ENCODE results near the gene SMOC1.

The SMOC1 gene, protein sequence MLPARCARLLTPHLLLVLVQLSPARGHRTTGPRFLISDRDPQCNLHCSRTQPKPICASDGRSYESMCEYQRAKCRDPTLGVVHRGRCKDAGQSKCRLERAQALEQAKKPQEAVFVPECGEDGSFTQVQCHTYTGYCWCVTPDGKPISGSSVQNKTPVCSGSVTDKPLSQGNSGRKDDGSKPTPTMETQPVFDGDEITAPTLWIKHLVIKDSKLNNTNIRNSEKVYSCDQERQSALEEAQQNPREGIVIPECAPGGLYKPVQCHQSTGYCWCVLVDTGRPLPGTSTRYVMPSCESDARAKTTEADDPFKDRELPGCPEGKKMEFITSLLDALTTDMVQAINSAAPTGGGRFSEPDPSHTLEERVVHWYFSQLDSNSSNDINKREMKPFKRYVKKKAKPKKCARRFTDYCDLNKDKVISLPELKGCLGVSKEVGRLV

GRCh38 chr14:69879175-69880043 is at the start of gene SMOC1:
Gene SMOC1, plus strand, starts transcription at chr14:69879416. Its CDS starts 263 bp downstream, at chr14:69879679.
- DNase-seq (ENCODE audit: low read depth in 2 of 2) = no peak

DNA sequence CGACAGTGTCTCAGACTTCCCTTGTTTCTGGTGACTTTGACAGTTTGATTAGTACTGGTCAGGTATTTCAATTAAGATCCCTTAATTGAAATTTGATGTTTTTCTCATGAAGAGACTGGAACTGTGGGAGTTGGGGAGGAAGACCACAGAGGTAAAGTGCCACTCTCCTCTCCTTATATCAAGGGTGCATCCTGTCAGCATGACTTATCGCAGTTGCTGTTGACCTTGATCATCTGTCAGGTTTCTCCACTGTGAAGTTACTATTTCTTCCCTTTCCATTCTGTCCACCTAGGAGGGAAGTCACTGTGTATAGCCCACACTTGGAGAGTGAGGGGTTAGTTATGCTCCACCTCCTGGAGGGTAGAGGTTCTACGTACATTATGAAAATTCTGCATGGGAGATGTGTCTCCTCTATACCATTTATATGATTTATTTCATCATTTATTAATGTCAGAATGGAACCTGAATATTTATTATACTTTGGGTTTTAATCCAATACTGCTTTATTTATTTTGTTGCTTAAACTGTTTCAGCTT is 40.3 kb upstream of the SMOC1 start:
- no peak for DNase-seq (ENCODE audit: low read depth in 2 of 2)

GRCh38 chr14:69839661-69840060 is 39.6 kb upstream of the SMOC1 start:
- no peak for DNase-seq (ENCODE audit: low read depth in 2 of 2)

- DNase-seq (ENCODE audit: low read depth in 2 of 2) = no peak
Observed at GRCh38 chr14:69841656-69842055, 37.6 kb upstream of the SMOC1 start.

DNA sequence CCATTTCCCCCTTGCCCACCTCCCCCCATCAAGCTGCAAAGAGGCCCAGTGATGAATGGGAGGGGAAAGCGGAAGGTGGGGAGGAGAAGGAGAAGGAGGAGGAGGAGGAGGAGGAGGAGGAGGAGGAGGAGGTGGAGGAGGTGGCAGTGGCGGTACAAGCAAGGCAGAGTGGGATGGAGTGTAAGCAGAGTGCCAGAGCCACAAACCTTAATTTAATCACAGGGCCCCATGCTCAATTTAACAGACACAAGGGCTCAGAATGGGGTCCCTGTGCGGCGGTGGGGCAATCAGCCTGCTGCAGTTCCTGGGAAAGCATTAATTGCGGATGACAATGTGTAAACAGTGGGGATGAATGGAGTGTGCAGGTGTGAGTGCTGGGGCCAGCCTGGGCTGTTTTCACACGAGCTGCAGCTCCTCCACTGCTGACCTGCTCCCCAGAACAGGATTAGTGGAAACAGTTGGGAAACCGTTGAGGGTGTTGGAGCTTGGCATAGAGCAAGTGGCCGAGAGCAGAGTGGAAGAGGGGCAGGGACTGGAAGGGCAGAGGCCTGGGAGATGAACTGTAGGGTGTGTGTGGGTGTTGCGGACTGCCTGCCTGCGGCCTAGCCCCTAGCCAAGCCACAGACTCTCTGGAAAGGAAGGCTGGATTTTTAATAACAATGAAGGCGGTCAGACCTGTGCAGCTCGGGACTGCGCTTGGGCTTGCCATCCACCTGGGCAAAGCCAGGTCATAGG is 36.4 kb upstream of the SMOC1 start:
- DNase-seq (ENCODE audit: low read depth in 2 of 2) = no peak

GRCh38 chr14:69844171-69844570 is 35.0 kb upstream of the SMOC1 start:
- DNase-seq (ENCODE audit: low read depth in 2 of 2) = no peak

GRCh38 chr14:69845050-69845581 is 34.1 kb upstream of the SMOC1 start:
- DNase-seq (ENCODE audit: low read depth in 2 of 2) = no peak

GRCh38 chr14:69845787-69846186 is 33.4 kb upstream of the SMOC1 start:
- no peak for DNase-seq (ENCODE audit: low read depth in 2 of 2)

GRCh38 chr14:69848156-69848555 is 31.1 kb upstream of the SMOC1 start:
- no peak for DNase-seq (ENCODE audit: low read depth in 2 of 2)

DNA sequence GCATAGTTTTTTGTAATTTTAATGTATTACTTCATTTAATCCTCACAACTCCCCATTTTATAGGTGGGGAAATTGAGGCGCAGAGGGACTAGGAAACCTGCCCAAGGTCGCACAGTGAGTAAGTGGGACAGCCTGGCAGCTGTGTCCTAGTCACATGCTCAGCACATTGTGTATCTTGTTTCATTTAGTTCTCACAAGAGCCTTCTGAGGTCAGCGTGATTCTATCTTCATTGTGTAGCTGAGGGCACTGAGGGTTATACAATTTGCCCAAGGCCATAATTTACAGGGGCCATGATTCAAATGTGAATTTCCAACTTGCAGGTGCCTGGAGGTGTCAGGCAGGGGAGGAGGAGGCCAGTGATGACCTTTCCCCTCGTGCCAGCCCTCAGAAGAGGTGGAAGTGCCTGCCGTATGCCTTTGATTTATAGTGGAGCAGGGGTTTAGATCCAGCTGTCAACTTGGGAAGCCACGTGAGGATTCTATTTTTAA is 30.3 kb upstream of the SMOC1 start:
- no peak for DNase-seq (ENCODE audit: low read depth in 2 of 2)

- DNase-seq (ENCODE audit: low read depth in 2 of 2) = no peak
Observed at GRCh38 chr14:69850086-69850735, 29.0 kb upstream of the SMOC1 start.

DNA sequence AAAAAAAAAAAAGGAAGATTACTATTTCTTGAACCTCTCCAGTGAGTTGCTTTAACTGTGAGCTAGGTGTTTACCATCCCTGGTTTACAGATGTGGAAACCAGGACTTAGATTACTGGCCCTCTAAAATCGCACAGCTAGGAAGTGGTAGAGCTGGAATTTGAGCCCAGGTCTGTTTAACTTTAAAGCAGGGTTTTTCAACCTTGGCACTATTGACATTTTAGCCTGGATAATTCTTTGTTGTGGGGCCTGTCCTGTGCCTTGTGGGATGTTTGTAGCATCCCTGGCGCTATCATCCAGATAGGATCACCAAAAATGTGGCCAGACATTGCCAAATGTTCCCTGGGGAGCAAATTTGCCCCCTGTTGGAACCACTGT is 28.5 kb upstream of the SMOC1 start:
- DNase-seq (ENCODE audit: low read depth in 2 of 2) = no peak

DNA sequence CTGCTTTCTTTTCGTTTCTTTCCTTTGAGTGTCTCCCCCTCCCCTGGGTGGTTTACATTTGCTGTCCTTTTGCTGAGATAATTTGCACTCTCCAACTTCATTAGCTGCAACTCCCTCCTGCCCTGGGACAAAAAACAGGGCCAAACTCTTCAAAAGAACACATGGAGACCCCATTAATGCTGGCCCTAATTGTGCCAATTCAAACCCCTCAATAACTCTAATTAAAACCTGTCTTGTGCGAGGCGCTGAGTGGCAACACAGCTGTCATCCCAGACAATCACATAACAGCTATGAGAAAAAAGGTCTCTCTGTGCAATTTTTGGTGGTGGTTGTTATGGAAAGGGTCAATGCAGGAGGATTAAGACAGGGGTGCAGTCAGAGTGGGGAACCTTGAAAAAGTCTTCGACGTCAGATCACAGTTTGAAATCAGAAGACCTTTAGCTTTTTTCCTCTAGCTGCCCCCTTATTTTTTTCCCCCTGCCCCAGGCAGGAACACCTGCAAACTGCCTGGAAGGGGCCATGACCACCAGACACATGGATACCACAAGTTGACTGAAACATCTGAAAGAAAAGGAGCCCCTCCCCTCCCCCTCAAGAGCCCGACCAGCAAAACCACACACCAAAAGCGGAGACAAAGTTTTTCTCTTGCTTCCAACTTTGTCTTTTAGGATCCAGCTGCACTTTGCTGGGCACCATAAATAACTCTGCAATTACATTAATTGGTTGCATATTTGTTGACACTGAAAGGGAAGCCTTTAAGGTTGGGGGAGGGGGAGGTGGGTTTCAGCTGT is 26.5 kb upstream of the SMOC1 start:
- DNase-seq (ENCODE audit: low read depth in 2 of 2) = no peak

DNA sequence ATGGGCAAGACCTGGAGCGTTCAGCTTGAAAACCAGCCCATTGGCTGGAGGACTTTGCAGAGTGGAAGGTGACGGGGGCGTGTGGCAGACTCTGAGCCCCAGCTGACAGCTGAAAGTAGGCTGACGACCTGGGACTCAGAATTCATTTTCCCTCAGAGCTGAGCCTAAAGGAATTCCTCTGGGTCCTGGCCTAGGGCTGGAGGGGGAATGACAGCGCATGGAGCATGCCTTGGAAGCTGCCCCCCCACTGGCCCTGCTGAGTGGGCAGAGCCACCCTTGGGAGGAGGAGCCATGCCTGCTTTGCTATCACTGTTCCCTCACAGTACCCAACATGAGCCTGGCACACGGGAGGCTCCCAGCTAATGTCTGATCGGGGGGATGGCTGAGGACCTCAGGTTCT is 25.4 kb upstream of the SMOC1 start:
- DNase-seq (ENCODE audit: low read depth in 2 of 2) = no peak

GRCh38 chr14:69854598-69854997 is 24.6 kb upstream of the SMOC1 start:
- DNase-seq (ENCODE audit: low read depth in 2 of 2) = no peak

GRCh38 chr14:69855180-69855832 is 23.9 kb upstream of the SMOC1 start:
- DNase-seq (ENCODE audit: low read depth in 2 of 2) = no peak

- DNase-seq (ENCODE audit: low read depth in 2 of 2) = no peak
Observed at GRCh38 chr14:69858801-69859200, 20.4 kb upstream of the SMOC1 start.

GRCh38 chr14:69859591-69859990 is 19.6 kb upstream of the SMOC1 start:
- no peak for DNase-seq (ENCODE audit: low read depth in 2 of 2)

DNA sequence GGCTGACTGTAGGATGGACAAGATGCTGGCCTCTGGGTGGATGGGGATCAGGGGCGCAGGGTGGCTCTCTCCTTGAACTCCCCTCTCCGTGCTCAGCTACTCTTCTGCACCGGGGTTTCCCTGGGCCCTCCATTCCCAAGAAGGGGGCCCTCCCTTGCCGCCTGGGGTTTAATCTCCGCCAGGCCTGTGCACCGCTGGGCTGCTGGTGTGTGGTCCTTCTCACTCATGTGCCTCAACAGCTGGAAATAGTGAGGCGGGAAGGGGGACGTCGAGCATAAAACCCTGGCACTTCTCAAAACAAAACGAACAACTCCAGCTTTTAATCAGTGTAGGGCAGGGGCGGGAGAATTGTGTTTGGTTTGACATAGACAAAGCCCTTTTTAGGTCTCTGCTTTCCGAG is 19.0 kb upstream of the SMOC1 start:
- no peak for DNase-seq (ENCODE audit: low read depth in 2 of 2)
